Pancreas (tissue), 10 donors: ENCODE data around the gene AMHR2. TPM values are rescaled to one million over a fixed set of nuclear protein-coding genes. Genes with fewer than 3 reads are reported as not detected.
A peak's percentile ranks its signal among the peaks of the same experiment; 100 is the strongest.
"Not testable (repeated sequence)": the region's sequence is repeated elsewhere in the genome, so short reads cannot be mapped to it uniquely, and the experiment has no call there.

ENCODE experiments used
- ATAC-seq, 4 donors: fragments of 200-7000 bp; cut with Tn5 transposase; one replicate each; pipeline versions ENCODE4 v1.8.0 to v1.9.1; 2020; ENCODE audit warnings: mild to moderate bottlenecking in 4 of 4, moderate library complexity in 4 of 4
- DNase-seq, 6 donors: peaks; one replicate each; pipeline ENCODE4 v3.0.0-alpha.2; 2020
- FAIRE-seq: peaks from 2 replicates; lab custom pipeline; 2012; peaks lifted over from hg19 to GRCh38; lab: Jason Lieb, UNC
- H3K27ac ChIP-seq, 4 donors: fragments of 200-600 bp; sonication (generic); 1 replicate in 3 of 4; 2 replicates in 1 of 4; pipeline versions ENCODE4 v1.5.0 to v1.8.0; 2020
- H3K27me3 ChIP-seq, 4 donors: fragments of 200-600 bp; one replicate each; pipeline ENCODE4 v1.8.0; 2021
- H3K36me3 ChIP-seq, 3 donors: fragments of 200-600 bp; sonication (generic) in 1 of 3; one replicate each; pipeline versions ENCODE4 v1.5.0 to v1.8.0; 2020 to 2021
- H3K4me1 ChIP-seq, 3 donors: fragments of 200-600 bp; one replicate each; pipeline ENCODE4 v1.8.0; 2021
- H3K4me3 ChIP-seq, 4 donors: fragments of 200-600 bp; sonication (generic) in 2 of 4; one replicate each; pipeline versions ENCODE4 v1.5.0 to v1.8.0; 2020 to 2021
- H3K9me3 ChIP-seq, 4 donors: fragments of 200-600 bp; one replicate each; pipeline ENCODE4 v1.8.0; 2021
- CTCF ChIP-seq, 4 donors: fragments of 200-600 bp; sonication (generic) in 3 of 4; IDR thresholded peaks; one replicate each; pipeline versions ENCODE4 v1.5.0 to v1.8.0; 2021; ENCODE audit warnings: antibody characterized with exemption in 4 of 4
- WGBS, 2 donors: extraction: QIAGEN DNeasy Blood & Tissue Kit; methylation state at CpG; one replicate each; pipeline ENCODE4 v1.1.7; 2013; 5-methylcytosine and 5-hydroxymethylcytosine counted together
- intact Hi-C, 3 donors: fragments of 100-400 bp; cut with DNase I; formaldehyde crosslinking; loops; one replicate each; pipeline versions ENCODE4 v1.11.1 to v1.14.2; 2022
- polyA plus RNA-seq, 2 donors: library from polyadenylated mRNA; stranded (reverse); fragments of 200-250 nt; gene quantifications; one replicate each; pipeline ENCODE4 v1.2.3, GENCODE V29; 2013
- total RNA-seq, 6 donors: library from RNA; stranded (reverse); fragmentation: NEBNext Ultra II Directional in 4 of 6; extraction: Animal tissue kit (Norgen Biotek cat#: 25700) in 4 of 6; gene quantifications; one replicate each; pipeline versions ENCODE4 v1.2.1 to v1.2.4, GENCODE V29; 2021 to 2023
- donor health status: healthy with polysubstance abuse.
- donor health status: DM: no; HTN: no; CAD: no; lungs with moderate emphysema.
- donor health status: DM: no; HTN: no; CAD: no.
- donor health status: control.
- donor health status: control.
- donor health status: Bipolar disorder and iron deficiency.
- donor health status: DM: yes; HTN: yes; CAD: no.
- donor health status: DM: no; HTN: no; CAD: no.
- donor health status: DM: no; HTN: no; CAD: no.
- donor health status: DM: yes; HTN: yes; CAD: no.

Gene AMHR2
- total and polyA plus RNA-seq, 8 donors, result 1.7 to 8.1 (median 2.9) TPM

- H3K36me3 ChIP-seq, result peaks cover 0 to 23% (median 7%) of the 10 kb centered on the region in 3 donors
- FAIRE-seq (no peak), ATAC-seq (no peak), DNase-seq (peak in 1 of 6 donors; percentile 15)
- peak overlapping the region in 2 of 4 donors; percentile 23 to 31 for H3K4me3 ChIP-seq
- H3K27me3 ChIP-seq, result no peaks in the 10 kb centered on the region
- no peak overlapping the region for H3K27ac ChIP-seq
- 39 to 45% methylated on average over 2 of the region's 2 CpGs for WGBS, 2 donors
- intact Hi-C loops, result no loop called here
- H3K4me1 ChIP-seq, result peaks cover 46 to 80% (median 54%) of the 10 kb centered on the region in 3 donors
- no peaks in the 10 kb centered on the region for H3K9me3 ChIP-seq
- TF ChIP-seq CTCF (IDR thresholded peaks at IDR 0.05), result no peak
Measured at GRCh38 chr12:53383258-53383657, 40.4 kb upstream of the AMHR2 start.

GRCh38 chr12:53386381-53386780 is 37.3 kb upstream of the AMHR2 start:
- H3K27me3 ChIP-seq, ATAC-seq, H3K27ac ChIP-seq, intact Hi-C loops, H3K9me3 ChIP-seq, FAIRE-seq: not testable (repeated sequence)
- peaks cover 46 to 92% (median 63%) of the 10 kb centered on the region in 3 donors for H3K4me1 ChIP-seq
- peaks cover 0 to 23% (median 7%) of the 10 kb centered on the region in 3 donors for H3K36me3 ChIP-seq
- DNase-seq, result peak in 1 of 6 donors; percentile 14
- WGBS, 2 donors, result 85 to 87% methylated on average over 5 of the region's 5 CpGs
- peak overlapping the region in 1 of 4 donors; percentile 16 for H3K4me3 ChIP-seq

GRCh38 chr12:53388932-53389331 is 34.7 kb upstream of the AMHR2 start:
- TF ChIP-seq CTCF (IDR thresholded peaks at IDR 0.05), result no peak

GRCh38 chr12:53389702-53390101 is 34.0 kb upstream of the AMHR2 start:
- FAIRE-seq (no peak), DNase-seq (no peak), ATAC-seq (no peak)
- Histone ChIP-seq H3K4me1 (peaks cover 24 to 59% (median 39%) of the 10 kb centered on the region in 3 donors), H3K27ac (no peak overlapping the region), H3K4me3 (no peak overlapping the region), H3K9me3 (no peaks in the 10 kb centered on the region), H3K27me3 (no peaks in the 10 kb centered on the region), H3K36me3 (no peaks in the 10 kb centered on the region)
- TF ChIP-seq CTCF (IDR thresholded peaks at IDR 0.05), result no peak
- 92 to 93% methylated on average over 3 of the region's 3 CpGs for WGBS, 2 donors
- intact Hi-C loops, result no loop called here

More at GRCh38 chr12:53388932-53389331, 34.7 kb upstream of the AMHR2 start:
- FAIRE-seq (no peak), DNase-seq (no peak), ATAC-seq (no peak)
- peak overlapping the region in 2 of 4 donors; percentile 51 to 62 for H3K27ac ChIP-seq
- intact Hi-C loops, result no loop called here
- H3K4me3 ChIP-seq, result peak overlapping the region in 1 of 4 donors; percentile 17
- H3K4me1 ChIP-seq, result peaks cover 24 to 67% (median 43%) of the 10 kb centered on the region in 3 donors
- H3K27me3 ChIP-seq, result no peaks in the 10 kb centered on the region
- peaks cover 0 to 3% (median 0%) of the 10 kb centered on the region in 3 donors for H3K36me3 ChIP-seq
- 98 to 100% methylated on average over 4 of the region's 4 CpGs for WGBS, 2 donors
- no peaks in the 10 kb centered on the region for H3K9me3 ChIP-seq

GRCh38 chr12:53391724-53392123 is 31.9 kb upstream of the AMHR2 start:
- H3K27ac ChIP-seq, result peak overlapping the region in 1 of 4 donors; percentile 35

More at GRCh38 chr12:53391724-53392123, 31.9 kb upstream of the AMHR2 start:
- Histone ChIP-seq H3K4me1 (peaks cover 24 to 39% (median 25%) of the 10 kb centered on the region in 3 donors), H3K9me3 (no peaks in the 10 kb centered on the region), H3K27me3 (no peaks in the 10 kb centered on the region), H3K4me3 (no peak overlapping the region), H3K36me3 (no peaks in the 10 kb centered on the region)
- no peak for TF ChIP-seq CTCF (IDR thresholded peaks at IDR 0.05)
- ATAC-seq, result no peak
- no peak for DNase-seq
- FAIRE-seq, result no peak
- 59 to 68% methylated on average over 5 of the region's 5 CpGs for WGBS, 2 donors
- intact Hi-C loops, result no loop called here
